GM12864 (cell line): ENCODE results near the gene BTBD9.

Source experiments
- DNase-seq: peaks from one replicate; pipeline ENCODE4 v3.0.0-alpha.2; 2011; ENCODE audit warnings: low read depth
- H3K4me3 ChIP-seq: 2 replicates; pipeline ENCODE4 v1.5.1; 2011; ENCODE audit warnings: mild to moderate bottlenecking, low read depth, low read length, control low read depth
- CTCF ChIP-seq: IDR thresholded peaks from 2 replicates; pipeline ENCODE4 v1.5.1; 2011; ENCODE audit warnings: low read depth, mild to moderate bottlenecking, moderate library complexity, low read length, control low read depth, inconsistent platforms; ENCODE audit errors: missing control alignments

BTBD9 gene

GRCh38 chr6:38306931-38307330, 332.8 kb downstream of the BTBD9 start:
- no peak for DNase-seq
- no peak overlapping the region for H3K4me3 ChIP-seq
- TF ChIP-seq CTCF: no peak

DNA sequence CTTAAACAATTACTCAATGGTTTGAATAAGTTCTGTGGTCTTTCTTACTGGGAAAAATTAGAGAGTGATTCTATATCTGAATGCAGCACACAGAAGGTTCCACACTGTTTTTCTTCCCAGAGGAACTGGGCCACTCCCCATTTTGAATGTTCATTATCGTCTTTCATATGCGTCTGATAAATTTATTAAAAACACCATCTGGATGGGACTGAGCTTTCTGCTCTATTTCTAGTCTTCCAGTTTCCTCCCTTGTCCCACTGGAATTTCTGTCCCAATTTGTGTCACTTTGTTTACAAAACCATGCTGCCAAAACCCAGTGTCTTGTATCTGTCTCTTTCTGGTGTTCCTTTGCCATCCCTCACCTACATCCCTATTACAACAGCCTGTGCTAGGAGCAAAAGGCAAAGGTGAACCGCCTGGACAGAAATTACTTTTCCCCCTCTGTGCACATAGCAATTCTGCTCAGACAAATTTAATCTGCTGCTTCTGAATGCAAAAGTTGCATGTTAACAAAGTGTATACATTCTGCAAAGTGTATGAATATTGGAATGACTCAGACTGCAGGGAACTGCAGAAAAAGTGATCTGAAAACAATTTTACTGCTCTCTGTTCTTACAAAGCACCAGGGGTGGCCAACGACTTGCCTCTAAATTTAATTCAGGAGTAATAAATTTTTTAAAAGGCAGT, 333.6 kb downstream of the BTBD9 start:
- H3K4me3 ChIP-seq: no peak overlapping the region
- peak; percentile 64 for DNase-seq
- no peak for TF ChIP-seq CTCF

GRCh38 chr6:38302838-38303237, 336.9 kb downstream of the BTBD9 start:
- DNase-seq: no peak
- TF ChIP-seq CTCF: no peak
- no peak overlapping the region for H3K4me3 ChIP-seq

- no peak overlapping the region for H3K4me3 ChIP-seq
- no peak for TF ChIP-seq CTCF
- no peak for DNase-seq
Measured at GRCh38 chr6:38302081-38302480, 337.6 kb downstream of the BTBD9 start.

DNA sequence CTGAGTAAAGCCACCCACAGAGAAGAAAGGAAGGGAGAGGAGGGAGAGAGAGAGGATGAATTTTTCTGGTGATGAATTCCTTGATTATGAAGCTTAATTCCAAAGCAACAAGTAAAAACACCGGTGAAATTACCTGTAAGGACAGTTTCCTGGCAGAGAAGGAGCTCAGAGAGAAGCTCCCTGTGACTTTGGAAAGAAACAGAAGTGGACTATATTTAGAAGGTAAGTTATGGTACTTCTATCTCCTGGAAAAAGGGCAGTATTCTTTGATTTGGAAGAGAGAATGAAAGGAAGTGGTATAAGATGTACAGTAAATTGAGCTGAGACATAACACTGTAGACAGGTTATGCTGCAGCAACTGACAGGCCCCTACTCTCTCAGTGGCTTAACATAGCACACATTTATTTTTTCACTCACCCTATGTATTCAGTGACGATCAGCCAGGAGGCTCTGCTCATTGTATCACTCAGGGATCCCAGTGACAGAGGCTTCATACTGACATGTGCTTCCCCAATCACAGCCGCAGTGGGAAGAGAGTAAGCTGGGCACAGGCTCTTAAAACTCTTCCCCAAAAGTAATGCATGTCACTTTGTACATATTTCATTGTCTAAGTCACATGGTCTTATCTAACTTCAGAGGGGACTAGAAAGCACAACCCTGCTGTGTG, 349.5 kb downstream of the BTBD9 start:
- H3K4me3 ChIP-seq: no peak overlapping the region
- no peak for TF ChIP-seq CTCF
- DNase-seq: no peak

- H3K4me3 ChIP-seq: no peak overlapping the region
- no peak for TF ChIP-seq CTCF
- DNase-seq: no peak
Measured at GRCh38 chr6:38287487-38287886, 352.2 kb downstream of the BTBD9 start.
